HK-2 (cell line): ENCODE results near the gene CRPPA.
"Not testable (repeated sequence)": the region's sequence is repeated elsewhere in the genome, so short reads cannot be mapped to it uniquely, and the experiment has no call there.

Experiments used
- DNase-seq: peaks from one replicate; pipeline ENCODE4 v3.0.0-alpha.2; 2018; ENCODE audit not compliant: unreplicated experiment

CRPPA gene

GRCh38 chr7:16398146-16399017, 23.0 kb downstream of the CRPPA start:
- no peak for DNase-seq

GRCh38 chr7:16397501-16398145, 23.7 kb downstream of the CRPPA start:
- no peak for DNase-seq

- DNase-seq, result no peak
These were observed 24.4 kb downstream of the CRPPA start for GRCh38 chr7:16396766-16397500.

GRCh38 chr7:16395121-16395520, 26.2 kb downstream of the CRPPA start:
- no peak for DNase-seq

GRCh38 chr7:16393862-16394422, 27.4 kb downstream of the CRPPA start:
- no peak for DNase-seq

GRCh38 chr7:16392990-16393523, 28.3 kb downstream of the CRPPA start:
- no peak for DNase-seq

- not testable (repeated sequence) for DNase-seq
These were observed 37.6 kb downstream of the CRPPA start for GRCh38 chr7:16383786-16384185.

GRCh38 chr7:16383103-16383502, 38.2 kb downstream of the CRPPA start:
- not testable (repeated sequence) for DNase-seq
